ENCODE results near the gene RAMP3.

GRCh38 chr7:45131891-45132290 is 25.7 kb upstream of the RAMP3 start:
- no peak for TF ChIP-seq POLR2AphosphoS5 (IDR thresholded peaks at IDR 0.05; ENCODE audit: low read depth, low read length)
- TF ChIP-seq, protein P1, sequence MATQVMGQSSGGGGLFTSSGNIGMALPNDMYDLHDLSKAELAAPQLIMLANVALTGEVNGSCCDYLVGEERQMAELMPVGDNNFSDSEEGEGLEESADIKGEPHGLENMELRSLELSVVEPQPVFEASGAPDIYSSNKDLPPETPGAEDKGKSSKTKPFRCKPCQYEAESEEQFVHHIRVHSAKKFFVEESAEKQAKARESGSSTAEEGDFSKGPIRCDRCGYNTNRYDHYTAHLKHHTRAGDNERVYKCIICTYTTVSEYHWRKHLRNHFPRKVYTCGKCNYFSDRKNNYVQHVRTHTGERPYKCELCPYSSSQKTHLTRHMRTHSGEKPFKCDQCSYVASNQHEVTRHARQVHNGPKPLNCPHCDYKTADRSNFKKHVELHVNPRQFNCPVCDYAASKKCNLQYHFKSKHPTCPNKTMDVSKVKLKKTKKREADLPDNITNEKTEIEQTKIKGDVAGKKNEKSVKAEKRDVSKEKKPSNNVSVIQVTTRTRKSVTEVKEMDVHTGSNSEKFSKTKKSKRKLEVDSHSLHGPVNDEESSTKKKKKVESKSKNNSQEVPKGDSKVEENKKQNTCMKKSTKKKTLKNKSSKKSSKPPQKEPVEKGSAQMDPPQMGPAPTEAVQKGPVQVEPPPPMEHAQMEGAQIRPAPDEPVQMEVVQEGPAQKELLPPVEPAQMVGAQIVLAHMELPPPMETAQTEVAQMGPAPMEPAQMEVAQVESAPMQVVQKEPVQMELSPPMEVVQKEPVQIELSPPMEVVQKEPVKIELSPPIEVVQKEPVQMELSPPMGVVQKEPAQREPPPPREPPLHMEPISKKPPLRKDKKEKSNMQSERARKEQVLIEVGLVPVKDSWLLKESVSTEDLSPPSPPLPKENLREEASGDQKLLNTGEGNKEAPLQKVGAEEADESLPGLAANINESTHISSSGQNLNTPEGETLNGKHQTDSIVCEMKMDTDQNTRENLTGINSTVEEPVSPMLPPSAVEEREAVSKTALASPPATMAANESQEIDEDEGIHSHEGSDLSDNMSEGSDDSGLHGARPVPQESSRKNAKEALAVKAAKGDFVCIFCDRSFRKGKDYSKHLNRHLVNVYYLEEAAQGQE (IDR thresholded peaks at IDR 0.05; ENCODE audit: insufficient read depth in 1 of 2, low read depth in 2 of 2, low read length in 2 of 2): no peak
- no peak for TF ChIP-seq SIN3A (IDR thresholded peaks at IDR 0.05; ENCODE audit: borderline replicate concordance, insufficient read depth, low read length)
- no peak for TF ChIP-seq TAF1 (IDR thresholded peaks at IDR 0.05; ENCODE audit: borderline replicate concordance, insufficient read depth, low read length)

Measured in PFSK-1 (cell line).